HG02642 (cell line): Measurements from ENCODE around the gene EEF1AKMT2.

Experiments
- ATAC-seq: cut with Tn5 transposase; IDR thresholded peaks from one replicate; pipeline ENCODE4 v1.9.1; 2021; ENCODE audit warnings: mild to moderate bottlenecking; ENCODE audit not compliant: unreplicated experiment, poor library complexity

EEF1AKMT2 gene

GRCh38 chr10:124739119-124739921 is 52.4 kb downstream of the EEF1AKMT2 start:
- no peak for ATAC-seq

DNA sequence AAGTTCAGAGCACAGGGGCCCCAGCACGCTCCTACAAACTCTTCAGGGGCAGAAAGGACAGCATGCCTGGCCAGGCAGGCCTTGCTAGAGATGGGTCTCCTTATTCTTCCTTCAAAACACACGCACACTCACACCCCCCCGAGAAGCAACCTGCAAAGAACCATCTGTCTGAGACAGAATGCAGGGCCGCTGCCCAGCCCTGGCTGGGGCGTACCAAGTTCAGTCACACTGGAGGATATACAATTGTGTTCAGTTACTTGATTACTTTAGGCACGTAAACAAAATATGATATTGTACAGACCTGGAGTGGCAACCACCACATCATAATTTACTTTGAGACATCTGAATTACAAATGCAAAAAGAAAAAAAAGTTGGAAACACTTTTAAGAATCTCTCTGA is 53.2 kb downstream of the EEF1AKMT2 start:
- no peak for ATAC-seq

- no peak for ATAC-seq
Measured at GRCh38 chr10:124737708-124738107, 54.0 kb downstream of the EEF1AKMT2 start.

- no peak for ATAC-seq
Measured at GRCh38 chr10:124737221-124737620, 54.5 kb downstream of the EEF1AKMT2 start.

- ATAC-seq, result no peak
Measured at GRCh38 chr10:124736491-124737136, 55.1 kb downstream of the EEF1AKMT2 start.

GRCh38 chr10:124735491-124736286 is 56.0 kb downstream of the EEF1AKMT2 start:
- no peak for ATAC-seq

DNA sequence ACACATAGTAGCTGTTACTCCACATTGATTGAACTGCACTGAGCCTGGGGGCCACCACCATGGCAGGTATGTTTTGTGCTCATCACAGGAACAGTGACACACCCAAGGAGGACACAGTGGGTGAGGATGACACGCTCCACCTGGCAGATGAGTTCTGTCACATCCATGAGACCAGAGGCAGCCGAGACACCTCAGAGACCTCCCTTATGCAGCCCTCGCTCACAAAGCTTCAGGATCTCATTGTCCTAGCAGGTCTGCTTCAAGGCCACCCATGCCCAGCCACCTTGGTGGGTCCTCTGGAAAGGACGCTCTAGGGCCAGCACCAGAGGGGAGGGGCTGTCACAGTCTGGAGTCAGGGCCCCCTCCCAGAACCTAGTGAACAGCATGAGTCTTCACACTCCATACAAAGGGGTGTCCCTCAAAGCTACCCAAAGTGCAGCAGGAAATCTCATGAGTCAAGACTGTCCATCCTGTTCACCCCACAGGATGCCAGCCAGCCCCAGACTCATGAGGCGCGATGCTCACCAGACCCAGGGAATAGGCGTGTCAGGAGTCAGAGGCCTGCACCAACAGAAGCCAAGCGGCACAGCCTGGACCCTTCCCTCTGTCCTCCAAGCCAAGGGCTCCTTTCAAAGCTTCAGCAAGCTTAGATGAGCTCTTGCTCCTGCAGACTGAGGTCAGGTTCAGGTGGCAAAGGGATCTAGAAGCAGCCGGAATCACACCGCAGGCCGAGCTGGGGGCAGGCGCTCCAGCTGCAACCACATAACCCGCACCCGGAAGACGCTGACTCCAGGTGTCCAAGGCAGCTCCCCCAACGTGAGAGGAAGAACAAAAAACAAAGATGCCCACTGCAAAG is 57.1 kb downstream of the EEF1AKMT2 start:
- ATAC-seq, result no peak

DNA sequence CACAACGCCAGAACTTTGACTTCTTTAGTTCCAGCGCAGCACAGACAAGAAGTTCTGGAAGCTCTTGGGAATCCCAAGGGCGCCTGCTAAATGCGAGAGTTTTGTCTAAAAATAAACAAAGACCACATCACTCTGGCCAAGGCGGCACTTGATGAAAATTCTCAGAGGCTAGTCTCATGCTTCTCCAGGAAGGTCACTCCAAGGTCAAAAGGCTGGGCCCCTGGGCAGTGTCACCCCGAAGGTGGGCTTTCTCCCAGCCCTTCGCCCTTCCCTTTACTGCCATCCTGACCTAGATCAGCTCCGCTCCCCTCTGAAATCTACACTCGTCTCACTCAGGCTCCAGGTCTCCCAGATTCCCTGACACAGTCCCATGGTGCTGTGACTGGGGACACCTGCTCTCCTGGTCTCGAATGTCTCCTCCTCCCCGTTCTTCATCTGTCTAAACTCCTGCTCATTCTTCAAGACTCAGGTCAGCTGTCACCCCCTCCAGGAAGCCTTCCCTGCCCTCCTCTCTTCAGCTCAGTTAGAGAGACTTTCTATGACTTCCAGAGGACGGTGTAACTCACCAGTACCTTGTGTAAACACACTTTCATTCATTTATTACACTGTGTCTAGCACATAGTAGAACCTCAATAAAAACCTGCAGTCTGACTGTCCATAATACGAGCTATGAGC is 58.0 kb downstream of the EEF1AKMT2 start:
- no peak for ATAC-seq

DNA sequence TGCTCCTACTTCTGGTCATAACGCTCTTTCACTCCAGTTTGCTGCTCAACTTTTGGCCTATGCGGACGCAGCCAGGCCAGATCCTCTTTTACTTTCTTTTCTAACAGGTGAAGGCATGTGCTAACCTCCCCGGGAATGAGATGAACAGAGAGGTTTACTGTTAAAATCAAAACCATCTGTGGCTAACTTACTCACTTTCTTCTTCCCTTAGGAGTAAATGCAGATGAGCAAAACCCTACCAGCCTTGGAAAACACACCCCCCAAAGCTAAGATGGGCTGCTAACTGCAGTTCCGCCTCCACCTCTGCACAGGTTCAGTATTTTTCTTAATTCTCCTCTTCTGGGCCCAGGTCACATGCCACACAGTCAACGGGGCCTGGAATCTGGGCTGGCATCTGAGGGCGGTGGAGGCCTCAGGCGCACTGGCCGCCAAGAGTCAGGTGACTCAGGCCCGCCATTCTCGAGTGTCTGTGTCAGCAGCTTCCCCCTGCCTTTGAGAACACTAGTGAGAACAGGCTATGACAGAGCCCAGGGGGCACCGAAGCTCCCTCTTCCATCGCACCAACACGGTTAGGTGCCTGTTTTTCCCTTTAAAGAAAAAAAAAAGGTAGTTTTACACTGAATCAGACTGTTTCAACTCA is 58.6 kb downstream of the EEF1AKMT2 start:
- ATAC-seq, result peak; percentile 68

- no peak for ATAC-seq
Measured at GRCh38 chr10:124731551-124731950, 60.1 kb downstream of the EEF1AKMT2 start.

GRCh38 chr10:124730790-124731189 is 60.9 kb downstream of the EEF1AKMT2 start:
- ATAC-seq, result no peak

- ATAC-seq, result no peak
Measured at GRCh38 chr10:124728830-124729661, 62.6 kb downstream of the EEF1AKMT2 start.

GRCh38 chr10:124728071-124728829 is 63.4 kb downstream of the EEF1AKMT2 start:
- ATAC-seq, result no peak

GRCh38 chr10:124727361-124727960 is 64.2 kb downstream of the EEF1AKMT2 start:
- no peak for ATAC-seq

GRCh38 chr10:124725791-124726190 is 65.9 kb downstream of the EEF1AKMT2 start:
- ATAC-seq, result no peak

DNA sequence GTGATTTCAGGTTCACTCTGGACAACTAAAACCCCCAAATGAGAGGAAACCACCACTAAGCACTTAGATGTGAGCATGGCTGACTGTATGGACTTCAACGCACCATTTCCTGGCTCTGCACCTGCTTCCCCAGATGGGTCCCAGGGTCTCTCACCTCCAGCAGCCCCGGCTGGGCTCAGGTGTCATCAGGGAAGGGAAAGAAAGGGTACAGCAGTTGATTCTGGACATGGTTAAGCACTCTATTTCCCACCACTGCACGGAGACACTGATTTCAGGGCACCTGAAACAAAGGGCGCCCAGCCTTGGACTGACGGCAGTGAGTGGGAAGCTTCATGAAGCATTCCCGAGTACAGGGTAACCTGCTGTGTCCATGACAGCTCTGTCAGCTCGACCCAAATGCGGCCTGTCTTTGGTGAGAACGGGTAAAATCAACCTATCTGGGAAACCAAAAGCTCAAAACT is 66.5 kb downstream of the EEF1AKMT2 start:
- ATAC-seq, result no peak
